A673 (cell line): Measurements from ENCODE around the gene ADAMTS10. TPM values are rescaled to one million over a fixed set of nuclear protein-coding genes. Genes with fewer than 3 reads are reported as not detected.
"Not testable (repeated sequence)": the region's sequence is repeated elsewhere in the genome, so short reads cannot be mapped to it uniquely, and the experiment has no call there.

ENCODE experiments used
- BruUV-seq: library from RNA; stranded (reverse); fragments of 400-500 nt; replicated peaks from 2 replicates; lab custom pipeline; 2021; lab: Mats Ljungman, UMichigan
- CTCF ChIA-PET: fragments of 300-600 bp; sonication (Branson Sonifier 250); formaldehyde crosslinking; loops from one replicate; lab custom pipeline; 2022; ENCODE audit warnings: antibody characterized with exemption; lab: Charles Lee
- POLR2A ChIA-PET: fragments of 300-600 bp; sonication (Branson Sonifier 250); formaldehyde crosslinking; loops from one replicate; lab custom pipeline; 2022; ENCODE audit warnings: antibody characterized with exemption; ENCODE audit not compliant: low non-redundant PET; lab: Charles Lee
- DNase-seq: peaks from one replicate; pipeline ENCODE4 v3.0.0-alpha.2; 2015; ENCODE audit warnings: low spot score
- H3K27ac ChIP-seq: fragments of 200-600 bp; sonication (generic); 2 replicates; pipeline ENCODE4 v1.5.1; 2016; ENCODE audit warnings: mixed run types, low read depth, mild to moderate bottlenecking, mixed read lengths, antibody characterized with exemption, low read length; ENCODE audit not compliant: poor library complexity, severe bottlenecking
- H3K27me3 ChIP-seq: fragments of 200-600 bp; sonication (generic); replicated peaks from 2 replicates; pipeline ENCODE4 v1.6.1; 2017; ENCODE audit warnings: mixed run types, low read depth, mild to moderate bottlenecking, mixed read lengths, antibody characterized with exemption, low read length; ENCODE audit not compliant: insufficient read depth, poor library complexity
- H3K36me3 ChIP-seq: fragments of 200-600 bp; sonication (generic); 2 replicates; pipeline ENCODE4 v1.6.1; 2016; ENCODE audit warnings: mixed run types, mild to moderate bottlenecking, mixed read lengths, antibody characterized with exemption, low read length; ENCODE audit not compliant: insufficient read depth, poor library complexity, severe bottlenecking
- H3K4me1 ChIP-seq: fragments of 200-600 bp; sonication (generic); 2 replicates; pipeline ENCODE4 v1.6.1; 2017; ENCODE audit warnings: mixed run types, mild to moderate bottlenecking, mixed read lengths, antibody characterized with exemption, low read length; ENCODE audit not compliant: insufficient read depth, poor library complexity, severe bottlenecking
- H3K4me3 ChIP-seq: fragments of 200-600 bp; sonication (generic); 2 replicates; pipeline ENCODE4 v1.5.1; 2016; ENCODE audit warnings: low read depth, mixed run types, mild to moderate bottlenecking, mixed read lengths, low read length; ENCODE audit not compliant: poor library complexity, severe bottlenecking
- H3K9me3 ChIP-seq: fragments of 200-600 bp; sonication (generic); 2 replicates; pipeline ENCODE4 v1.6.1; 2016; ENCODE audit warnings: mixed run types, low read depth, mild to moderate bottlenecking, mixed read lengths, antibody characterized with exemption, low read length; ENCODE audit not compliant: poor library complexity, severe bottlenecking
- EZH2 ChIP-seq: fragments of 200-600 bp; sonication (generic); IDR thresholded peaks from 2 replicates; pipeline ENCODE4 v1.6.1; 2017; ENCODE audit warnings: borderline replicate concordance, low read depth, mild to moderate bottlenecking, mixed read lengths, antibody characterized with exemption, low read length; ENCODE audit not compliant: poor library complexity, severe bottlenecking
- intact Hi-C: fragments of 100-400 bp; cut with micrococcal nuclease; formaldehyde crosslinking; loops from one replicate; pipeline ENCODE4 v1.10.0; 2022; ENCODE audit not compliant: unreplicated experiment
- total RNA-seq: library from RNA; stranded (reverse); gene quantifications from 2 replicates; pipeline ENCODE4 v1.2.3, GENCODE V29; 2021
- TF ChIP-seq, protein P1 (sequence below): fragments of 300-800, 200-600 bp; sonication (generic); conservative IDR thresholded peaks from 2 replicates; pipeline ENCODE4 v1.5.1; 2017; ENCODE audit warnings: low read depth, mild to moderate bottlenecking, antibody characterized with exemption, low read length, moderate library complexity, mixed read lengths

ADAMTS10 gene
- total RNA-seq, 1 experiment from 2014 or later: 29.5 TPM

DNA sequence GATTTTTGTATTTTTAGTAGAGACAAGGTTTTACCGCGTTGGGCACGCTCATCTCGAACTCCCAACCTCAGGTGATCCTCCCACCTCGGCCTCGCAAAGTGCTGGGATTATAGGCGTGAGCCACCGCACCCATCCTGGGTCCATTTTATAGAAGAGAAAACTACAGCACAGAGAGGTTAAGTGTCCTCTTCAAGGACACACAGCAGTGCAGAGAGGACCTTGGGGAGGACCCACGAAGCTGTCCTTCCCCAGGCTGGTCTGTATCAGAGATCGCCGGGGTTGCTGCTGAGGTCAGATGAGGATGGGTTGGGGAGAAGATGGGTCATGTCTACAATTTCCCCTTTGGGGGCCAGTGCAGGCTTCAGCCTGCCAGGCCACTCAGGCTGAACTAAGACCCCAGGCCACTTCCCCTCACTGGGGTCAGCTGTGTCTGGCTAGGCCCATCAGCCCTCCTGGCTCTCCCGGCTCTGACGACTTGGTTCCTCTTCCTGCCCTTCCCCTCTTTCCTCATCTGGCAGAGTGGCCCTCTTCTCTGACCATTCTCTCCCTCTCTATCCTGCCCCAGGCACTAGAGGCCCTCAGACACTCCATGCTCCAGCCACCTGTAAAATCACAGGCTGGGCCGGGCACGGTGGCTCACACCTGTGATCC, 42.9 kb downstream of the ADAMTS10 start:
- POLR2A ChIA-PET: no interaction called here
- CTCF ChIA-PET: interaction anchor here (0.5 kb wide), 1 partner anchor 49 kb away, joined by 3 read pairs; no protein-coding TSS in a partner anchor
- TF ChIP-seq, protein P1, sequence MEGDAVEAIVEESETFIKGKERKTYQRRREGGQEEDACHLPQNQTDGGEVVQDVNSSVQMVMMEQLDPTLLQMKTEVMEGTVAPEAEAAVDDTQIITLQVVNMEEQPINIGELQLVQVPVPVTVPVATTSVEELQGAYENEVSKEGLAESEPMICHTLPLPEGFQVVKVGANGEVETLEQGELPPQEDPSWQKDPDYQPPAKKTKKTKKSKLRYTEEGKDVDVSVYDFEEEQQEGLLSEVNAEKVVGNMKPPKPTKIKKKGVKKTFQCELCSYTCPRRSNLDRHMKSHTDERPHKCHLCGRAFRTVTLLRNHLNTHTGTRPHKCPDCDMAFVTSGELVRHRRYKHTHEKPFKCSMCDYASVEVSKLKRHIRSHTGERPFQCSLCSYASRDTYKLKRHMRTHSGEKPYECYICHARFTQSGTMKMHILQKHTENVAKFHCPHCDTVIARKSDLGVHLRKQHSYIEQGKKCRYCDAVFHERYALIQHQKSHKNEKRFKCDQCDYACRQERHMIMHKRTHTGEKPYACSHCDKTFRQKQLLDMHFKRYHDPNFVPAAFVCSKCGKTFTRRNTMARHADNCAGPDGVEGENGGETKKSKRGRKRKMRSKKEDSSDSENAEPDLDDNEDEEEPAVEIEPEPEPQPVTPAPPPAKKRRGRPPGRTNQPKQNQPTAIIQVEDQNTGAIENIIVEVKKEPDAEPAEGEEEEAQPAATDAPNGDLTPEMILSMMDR: no peak
- no peak for TF ChIP-seq EZH2
- Histone ChIP-seq H3K27me3 (no peaks in the 10 kb centered on the region), H3K36me3 (no peaks in the 10 kb centered on the region), H3K9me3 (no peaks in the 10 kb centered on the region), H3K4me1 (no peaks in the 10 kb centered on the region), H3K27ac (no peak overlapping the region), H3K4me3 (no peak overlapping the region)
- intact Hi-C loops: no loop called here
- no TSS peak for BruUV-seq
- DNase-seq: no peak

DNA sequence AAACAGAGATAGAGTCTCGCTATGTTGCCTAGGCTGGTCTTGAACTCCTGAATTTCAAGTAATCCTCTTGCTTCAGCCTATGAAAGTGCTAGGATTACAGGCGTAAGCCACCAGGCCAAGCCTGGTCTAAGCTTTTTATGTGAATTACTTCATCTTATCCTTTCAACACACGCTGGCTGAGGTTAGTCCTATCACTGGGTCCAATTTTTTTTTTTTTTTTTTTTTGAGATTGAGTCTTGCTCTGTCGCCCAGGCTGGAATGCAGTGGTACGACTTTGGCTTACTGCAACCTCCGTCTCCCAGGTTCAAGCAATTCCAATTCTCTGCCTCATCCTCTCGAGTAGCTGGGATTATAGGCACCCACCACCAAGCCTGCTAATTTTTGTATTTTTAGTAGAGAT, 43.7 kb downstream of the ADAMTS10 start:
- Histone ChIP-seq H3K27ac (no peak overlapping the region), H3K27me3 (no peaks in the 10 kb centered on the region), H3K9me3 (no peaks in the 10 kb centered on the region), H3K36me3 (no peaks in the 10 kb centered on the region), H3K4me1 (no peaks in the 10 kb centered on the region), H3K4me3 (no peak overlapping the region)
- ChIA-PET POLR2A (no interaction called here), CTCF (no interaction called here)
- no TSS peak for BruUV-seq
- TF ChIP-seq, protein P1: no peak
- no peak for TF ChIP-seq EZH2
- no peak for DNase-seq
- intact Hi-C loops: no loop called here

DNA sequence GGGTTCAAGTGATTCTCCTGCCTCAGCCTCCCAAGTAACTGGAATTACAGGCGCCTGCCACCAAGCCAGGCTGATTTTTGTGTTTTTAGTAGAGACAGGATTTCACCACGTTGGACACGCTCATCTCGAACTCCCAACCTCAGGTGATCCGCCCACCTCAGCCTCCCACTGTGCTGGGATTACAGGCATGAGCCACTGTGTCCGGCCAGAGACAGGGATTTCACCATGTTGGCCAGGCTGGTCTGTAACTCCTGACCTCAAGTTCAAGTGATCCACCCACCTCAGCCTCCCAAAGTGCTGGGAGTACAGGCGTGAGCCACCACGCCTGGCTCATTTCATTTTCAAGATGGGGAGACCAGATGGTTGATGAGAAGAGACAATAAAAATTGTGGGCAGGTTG, 45.6 kb downstream of the ADAMTS10 start:
- H3K27me3 ChIP-seq, CTCF ChIA-PET, H3K9me3 ChIP-seq, intact Hi-C loops, H3K4me3 ChIP-seq, H3K4me1 ChIP-seq, H3K36me3 ChIP-seq, DNase-seq, BruUV-seq, H3K27ac ChIP-seq, POLR2A ChIA-PET: not testable (repeated sequence)
